HG02759 (cell line): ENCODE measurements around the gene CYP2C9.
A peak's percentile ranks its signal among the peaks of the same experiment; 100 is the strongest.
"Not testable (repeated sequence)": the region's sequence is repeated elsewhere in the genome, so short reads cannot be mapped to it uniquely, and the experiment has no call there.

Source experiments
- ATAC-seq: cut with Tn5 transposase; IDR thresholded peaks from one replicate; pipeline ENCODE4 v1.9.1; 2021; ENCODE audit warnings: mild to moderate bottlenecking, moderate library complexity; ENCODE audit not compliant: unreplicated experiment

The CYP2C9 gene

DNA sequence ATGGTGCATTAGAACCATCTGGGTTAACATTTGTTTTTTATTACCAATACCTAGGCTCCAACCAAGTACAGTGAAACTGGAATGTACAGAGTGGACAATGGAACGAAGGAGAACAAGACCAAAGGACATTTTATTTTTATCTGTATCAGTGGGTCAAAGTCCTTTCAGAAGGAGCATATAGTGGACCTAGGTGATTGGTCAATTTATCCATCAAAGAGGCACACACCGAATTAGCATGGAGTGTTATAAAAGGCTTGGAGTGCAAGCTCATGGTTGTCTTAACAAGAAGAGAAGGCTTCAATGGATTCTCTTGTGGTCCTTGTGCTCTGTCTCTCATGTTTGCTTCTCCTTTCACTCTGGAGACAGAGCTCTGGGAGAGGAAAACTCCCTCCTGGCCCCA lies at the start of gene CYP2C9:
Gene CYP2C9, plus strand, starts transcription at position 276 of the 400 bp plus-strand sequence. Its CDS starts 25 bp downstream, at position 301.
- ATAC-seq: no peak

DNA sequence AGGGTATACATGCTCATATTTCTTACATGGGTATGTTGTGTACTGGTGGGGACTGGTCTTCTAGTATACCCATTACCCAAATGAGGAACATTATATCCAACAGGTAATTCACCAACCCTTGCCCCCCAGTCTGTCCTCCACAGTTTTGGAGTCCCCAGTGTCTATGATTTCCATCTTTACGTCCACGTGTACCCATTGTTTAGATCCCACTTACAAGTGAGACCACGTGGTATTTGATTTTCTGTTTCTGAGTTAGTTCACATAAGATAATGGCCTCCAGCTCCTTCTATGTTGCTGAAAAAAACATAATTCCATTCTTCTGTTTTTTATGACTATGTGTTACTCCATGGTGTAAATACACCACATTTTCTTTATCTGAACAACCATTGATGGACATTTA lies 49.3 kb upstream of the CYP2C9 start:
- no peak for ATAC-seq

DNA sequence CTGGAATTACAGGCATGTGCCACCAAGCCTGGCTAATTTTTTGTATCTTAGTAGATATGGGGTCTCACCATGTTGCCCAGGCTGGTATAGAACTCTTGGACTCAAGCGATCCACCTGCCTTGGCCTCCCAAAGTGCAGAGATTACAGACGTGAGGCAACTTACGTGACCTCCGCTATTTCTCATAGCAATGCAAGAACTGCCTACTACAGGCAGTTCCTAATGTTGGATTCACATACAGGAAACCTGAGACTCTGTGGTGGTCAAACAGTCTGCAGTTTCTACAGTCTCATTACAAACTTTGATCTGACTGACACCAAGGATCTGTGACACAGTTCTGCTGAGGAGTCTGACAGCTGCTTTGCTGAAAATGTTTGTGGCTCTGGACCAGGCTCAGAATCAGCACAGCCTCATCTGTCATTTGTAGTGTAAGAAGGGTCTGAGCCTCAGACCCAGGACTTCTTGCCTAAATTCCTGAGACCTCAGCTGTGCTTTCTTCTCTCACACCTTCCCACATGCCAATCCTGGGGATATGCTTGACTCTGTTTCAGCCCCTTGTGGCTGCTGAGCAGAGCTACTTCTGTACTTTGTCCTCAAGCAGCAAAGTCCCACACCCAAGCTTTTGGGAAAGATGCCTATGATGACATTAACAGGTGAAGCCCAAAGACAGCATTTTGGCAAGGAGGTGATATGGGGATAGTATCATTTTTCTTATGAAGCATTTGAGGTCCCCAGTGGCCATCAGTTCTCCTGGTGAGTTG lies 48.0 kb upstream of the CYP2C9 start:
- no peak for ATAC-seq

DNA sequence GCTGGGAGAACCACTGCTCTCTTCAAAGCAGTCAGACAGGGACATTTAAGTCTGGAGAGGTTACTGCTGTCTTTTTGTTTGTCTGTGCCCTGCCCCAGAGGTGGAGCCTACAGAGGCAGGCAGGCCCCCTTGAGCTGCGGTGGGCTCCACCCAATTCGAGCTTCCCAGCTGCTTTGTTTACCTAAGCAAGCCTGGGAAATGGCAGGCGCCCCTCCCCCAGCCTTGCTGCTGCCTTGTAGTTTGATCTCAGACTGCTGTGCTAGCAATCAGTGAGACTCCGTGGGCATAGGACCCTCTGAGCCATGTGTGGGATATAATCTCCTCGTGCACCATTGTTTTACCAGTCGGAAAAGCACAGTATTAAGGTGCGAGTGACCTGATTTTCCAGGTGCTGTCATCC lies 40.0 kb upstream of the CYP2C9 start:
- not testable (repeated sequence) for ATAC-seq

DNA sequence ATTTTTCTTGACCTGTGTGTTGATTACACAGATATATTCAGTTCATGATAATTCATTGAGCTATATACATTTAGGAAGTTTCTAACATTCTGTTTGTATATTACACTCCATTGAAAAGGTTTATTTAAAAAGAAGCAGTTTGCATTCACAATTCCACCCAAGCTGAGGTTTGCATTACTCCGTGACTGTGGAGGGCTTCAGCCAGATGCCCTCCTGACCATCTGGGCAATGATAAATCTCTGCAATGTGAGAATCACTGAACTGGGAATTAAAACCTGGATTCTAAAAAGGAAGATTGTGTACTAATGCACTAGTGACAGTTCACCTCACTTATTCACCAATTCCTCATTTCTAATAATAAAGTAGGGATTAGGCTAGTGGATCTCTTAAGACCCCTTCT lies 36.4 kb upstream of the CYP2C9 start:
- no peak for ATAC-seq

DNA sequence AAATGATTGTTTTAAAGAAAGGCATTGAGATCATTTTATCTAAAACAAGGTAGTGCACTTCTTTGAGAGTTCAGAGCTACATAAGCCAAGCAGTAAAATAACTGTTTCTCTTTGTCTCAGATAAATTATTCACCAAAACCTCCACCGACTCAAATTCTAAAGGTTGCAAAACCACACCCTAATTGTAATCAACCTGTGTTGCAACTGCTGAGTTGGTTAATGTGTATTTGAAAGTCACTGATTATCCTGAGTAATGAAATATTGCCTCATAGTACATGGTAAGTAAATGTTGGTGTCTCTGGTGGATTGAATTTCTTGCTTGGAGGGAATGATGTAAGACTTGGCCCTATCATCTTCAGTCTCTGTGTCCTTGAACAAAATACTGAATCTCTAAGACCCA lies 35.9 kb upstream of the CYP2C9 start:
- peak; percentile 75 for ATAC-seq

DNA sequence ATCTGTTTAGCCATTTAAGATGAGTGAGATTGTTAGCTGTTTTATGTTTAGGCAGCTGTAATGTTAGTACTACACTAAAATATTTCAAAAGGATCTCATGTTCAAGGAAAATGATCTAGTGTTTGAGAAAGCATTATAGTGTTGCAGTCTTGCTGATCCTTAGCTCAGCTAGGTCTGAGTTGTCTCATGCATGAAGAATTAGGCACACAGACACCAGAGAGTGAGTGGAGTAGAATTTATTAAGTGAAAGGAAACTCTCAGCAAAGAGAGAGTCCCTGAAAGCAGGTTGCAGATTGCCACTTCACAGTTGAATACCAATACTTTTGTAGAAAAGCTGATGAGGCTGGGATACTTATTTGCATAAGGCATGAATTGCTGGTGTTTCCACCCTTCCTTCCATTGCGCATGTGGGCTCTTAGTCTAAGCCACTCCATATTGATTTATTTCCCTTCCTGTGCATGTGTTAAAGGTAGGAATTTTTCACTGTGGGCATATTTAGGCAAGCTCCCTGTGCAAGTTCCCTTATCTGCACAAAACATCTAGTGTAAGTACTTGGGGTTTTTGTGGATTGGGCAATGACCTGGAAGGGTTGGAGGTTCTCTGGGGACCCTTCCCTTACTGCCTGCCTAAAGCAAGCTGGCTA lies 33.8 kb upstream of the CYP2C9 start:
- ATAC-seq: not testable (repeated sequence)

DNA sequence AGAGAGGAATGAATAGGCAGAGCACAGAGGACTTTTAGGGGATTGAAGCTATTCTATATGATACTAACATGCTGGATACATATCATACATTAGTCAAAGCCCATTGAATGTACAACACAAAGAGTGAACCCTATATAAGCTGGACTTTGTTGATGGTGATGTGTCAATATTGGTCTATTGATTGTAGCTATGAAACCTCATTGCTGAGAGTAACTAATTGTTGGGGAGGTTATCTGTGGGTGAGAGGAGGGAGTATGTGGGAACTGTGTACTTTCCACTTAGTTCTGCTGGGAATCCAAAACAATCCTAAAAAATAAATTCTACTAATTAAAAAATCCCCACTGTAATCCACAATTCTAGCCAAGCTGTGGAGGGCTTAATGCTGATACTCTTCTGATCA lies 22.0 kb upstream of the CYP2C9 start:
- ATAC-seq: no peak

DNA sequence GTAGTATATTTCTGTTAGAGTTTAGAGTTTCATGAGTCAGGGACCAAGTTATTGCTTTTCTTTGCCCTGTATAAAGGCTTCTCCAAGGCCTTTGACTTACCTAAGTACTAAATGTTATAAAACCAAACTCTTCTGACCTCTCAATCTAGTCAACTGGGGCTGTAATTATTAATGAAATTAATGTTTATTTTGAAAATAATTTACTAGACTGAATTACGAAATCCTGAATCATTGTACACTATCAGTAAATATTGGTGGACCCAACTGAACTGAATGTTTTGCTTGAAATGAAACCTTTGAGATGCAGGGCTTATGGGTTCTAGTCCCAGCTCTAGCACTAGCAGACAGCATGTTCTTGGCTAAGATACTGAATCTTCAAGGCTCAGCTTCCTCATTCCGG lies 1.7 kb upstream of the CYP2C9 start:
- ATAC-seq: no peak

DNA sequence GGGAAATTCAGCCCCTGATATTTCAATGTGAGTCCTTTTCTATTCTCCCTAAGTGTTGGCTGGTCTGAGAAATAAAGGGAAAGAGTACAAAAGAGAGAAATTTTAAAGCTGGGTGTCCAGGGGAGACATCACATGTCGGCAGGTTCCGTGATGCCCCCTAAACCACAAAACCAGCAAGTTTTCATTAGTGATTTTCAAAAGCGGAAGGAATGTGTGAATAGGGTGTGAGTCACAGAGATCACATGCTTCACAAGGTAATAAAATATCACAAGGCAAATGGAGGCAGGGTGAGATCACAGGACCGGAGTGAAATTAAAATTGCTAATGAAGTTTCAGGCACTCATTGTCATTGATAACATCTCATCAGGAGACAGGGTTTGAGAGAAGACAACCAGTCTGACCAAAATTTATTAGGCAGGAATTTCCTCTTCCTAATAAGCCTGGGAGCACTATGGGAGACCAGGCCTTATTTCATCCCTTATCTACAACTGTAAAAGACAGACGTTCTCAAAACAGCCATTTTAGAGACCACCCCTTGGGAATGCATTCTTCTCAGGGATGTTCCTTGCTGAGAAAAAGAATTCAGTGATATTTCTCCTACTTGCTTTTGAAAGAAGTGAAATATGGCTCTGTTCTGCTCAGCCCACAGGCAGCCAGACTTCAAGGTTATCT lies 5.1 kb downstream of the CYP2C9 start:
- not testable (repeated sequence) for ATAC-seq

DNA sequence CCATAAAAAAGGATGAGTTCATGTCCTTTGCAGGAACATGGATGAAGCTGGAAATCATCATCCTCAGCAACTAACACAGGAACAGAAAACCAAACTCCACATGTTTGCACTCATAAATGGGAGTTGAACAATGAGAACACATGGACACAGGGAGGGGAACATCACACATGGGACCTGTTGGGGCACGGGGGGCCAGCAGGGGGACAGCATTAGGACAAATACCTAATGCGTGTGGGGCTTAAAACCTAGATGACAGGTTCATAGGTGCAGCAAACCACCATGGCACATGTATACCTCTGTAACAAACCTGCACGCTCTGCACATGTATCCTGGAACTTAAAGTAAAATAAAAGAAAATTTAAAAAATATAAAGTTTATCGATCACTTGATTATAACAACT lies 7.7 kb downstream of the CYP2C9 start:
- ATAC-seq: not testable (repeated sequence)

DNA sequence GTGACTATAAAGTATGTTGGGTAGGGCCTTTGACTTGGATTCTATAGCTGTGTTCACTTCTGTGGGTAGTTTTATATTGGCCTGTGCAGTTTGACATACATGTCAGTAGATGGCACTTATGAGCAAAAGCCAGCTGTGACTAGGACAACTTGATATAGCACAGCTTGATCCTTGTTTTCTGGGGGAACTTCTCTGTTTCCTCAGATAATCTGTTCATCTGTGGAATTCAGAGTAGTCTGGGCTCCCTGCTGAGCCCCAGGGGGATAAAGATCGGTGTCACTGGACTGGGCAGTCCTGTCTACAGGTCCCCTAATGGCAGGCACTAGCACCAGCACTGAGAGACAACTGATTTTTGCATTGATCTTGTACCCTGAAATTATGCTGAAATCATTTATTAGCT lies 25.4 kb downstream of the CYP2C9 start:
- peak; percentile 53 for ATAC-seq

DNA sequence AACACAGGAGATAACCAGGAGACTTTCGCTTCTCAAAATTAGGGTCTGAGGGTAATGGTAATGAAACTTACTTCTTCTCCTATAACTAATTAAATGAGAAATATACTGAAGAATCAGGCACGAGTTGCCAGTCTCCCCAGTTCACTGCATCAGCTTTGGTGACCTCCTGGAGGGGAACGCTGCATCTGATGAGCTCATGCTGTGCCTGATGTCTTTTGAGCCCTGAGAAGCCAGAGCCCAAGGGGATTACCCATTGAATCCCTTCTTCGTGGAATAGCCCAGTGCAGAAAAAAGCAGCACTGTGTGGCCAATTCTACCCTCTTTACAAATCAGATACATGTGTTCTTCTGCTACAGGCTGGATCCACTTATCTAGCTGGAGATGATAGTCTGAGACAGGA lies 45.1 kb downstream of the CYP2C9 start:
- ATAC-seq: no peak

DNA sequence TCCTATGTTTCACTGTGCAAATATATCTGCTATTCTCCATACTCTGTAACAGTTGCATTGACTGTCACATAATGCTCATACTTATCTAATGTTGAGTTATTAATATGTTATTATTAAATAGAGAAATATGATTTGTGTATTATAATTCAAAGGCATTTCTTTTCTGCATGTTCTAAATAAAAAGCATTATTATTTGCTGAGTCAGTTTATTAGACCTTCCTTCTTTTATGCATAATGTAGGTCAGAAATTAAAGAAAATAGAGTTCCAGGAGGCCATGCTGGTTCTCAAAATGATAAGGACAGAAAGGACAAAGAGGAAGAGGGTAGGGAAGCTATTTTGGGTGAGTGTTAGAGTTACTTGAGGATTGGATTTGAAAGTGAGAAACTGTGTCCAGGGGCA lies 50.7 kb downstream of the CYP2C9 start:
- ATAC-seq: no peak

DNA sequence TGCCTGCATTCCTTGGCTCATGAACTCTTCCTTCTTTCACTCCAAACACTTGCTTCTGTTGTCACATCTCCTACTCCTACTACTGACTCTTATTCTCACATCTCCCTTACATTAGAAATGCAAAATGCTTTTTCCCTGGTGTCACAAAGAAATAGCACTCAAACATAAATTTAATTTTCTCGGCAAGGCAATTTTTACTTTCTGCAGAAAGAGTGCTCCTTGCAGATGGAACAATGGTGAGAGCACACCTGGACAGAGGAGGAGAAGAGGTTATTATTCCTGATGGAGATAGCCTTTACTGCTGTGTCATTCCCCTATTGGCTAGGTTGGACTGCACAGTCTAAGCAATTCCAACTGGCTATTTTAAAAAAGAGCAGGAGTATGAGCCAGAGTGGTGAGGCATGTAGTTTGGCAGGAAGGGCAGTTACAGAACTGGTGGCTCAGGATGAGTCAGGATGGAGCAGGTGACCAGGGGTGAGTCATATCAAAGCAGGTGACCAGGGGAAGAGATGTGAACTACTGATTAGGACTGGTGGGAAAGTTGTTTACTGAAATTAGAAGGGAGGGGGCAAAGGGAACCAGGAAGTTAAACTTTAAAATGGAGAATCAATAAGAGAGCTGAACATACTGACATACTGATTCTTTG lies 52.9 kb downstream of the CYP2C9 start:
- no peak for ATAC-seq

DNA sequence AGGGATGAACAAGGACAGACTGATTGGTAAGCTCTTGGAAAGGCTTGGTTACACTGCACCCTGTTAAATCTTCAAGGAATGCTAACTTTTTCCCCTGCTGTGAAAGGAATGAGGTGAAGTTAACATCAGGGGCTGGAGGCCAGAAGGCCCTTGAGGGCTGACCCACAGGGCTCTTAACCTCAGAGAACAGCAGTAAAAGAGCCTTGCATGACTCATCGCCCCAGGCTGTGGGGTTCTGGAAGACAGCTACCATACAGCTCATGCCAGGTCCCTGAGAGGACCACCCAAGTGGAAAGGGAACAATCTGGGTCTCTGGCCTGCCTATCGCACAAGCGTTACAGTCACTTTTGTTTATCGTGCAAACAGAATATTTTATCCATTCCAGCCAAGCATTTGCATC lies 54.4 kb downstream of the CYP2C9 start:
- no peak for ATAC-seq

DNA sequence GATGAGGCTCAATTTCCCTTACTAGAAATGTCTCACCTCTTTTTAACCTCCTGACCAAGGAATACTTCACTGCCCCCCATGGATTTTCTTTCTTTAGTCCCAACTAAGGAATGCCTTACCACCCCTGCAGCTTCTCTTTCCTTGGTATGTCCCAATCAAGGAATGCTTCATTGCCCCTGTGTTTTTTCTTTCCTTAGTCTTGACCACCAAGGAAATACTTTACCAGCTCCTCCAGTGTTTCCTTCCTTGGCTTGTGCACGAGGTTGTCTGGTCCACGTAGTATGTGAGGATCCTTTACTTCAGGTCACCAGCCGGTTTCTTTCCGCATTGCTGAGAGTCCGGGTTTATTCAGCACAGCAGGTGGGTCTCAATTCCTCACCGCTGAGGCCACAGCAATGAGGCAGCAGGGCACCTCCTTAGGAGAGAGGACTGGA lies 59.3 kb downstream of the CYP2C9 start:
- no peak for ATAC-seq

DNA sequence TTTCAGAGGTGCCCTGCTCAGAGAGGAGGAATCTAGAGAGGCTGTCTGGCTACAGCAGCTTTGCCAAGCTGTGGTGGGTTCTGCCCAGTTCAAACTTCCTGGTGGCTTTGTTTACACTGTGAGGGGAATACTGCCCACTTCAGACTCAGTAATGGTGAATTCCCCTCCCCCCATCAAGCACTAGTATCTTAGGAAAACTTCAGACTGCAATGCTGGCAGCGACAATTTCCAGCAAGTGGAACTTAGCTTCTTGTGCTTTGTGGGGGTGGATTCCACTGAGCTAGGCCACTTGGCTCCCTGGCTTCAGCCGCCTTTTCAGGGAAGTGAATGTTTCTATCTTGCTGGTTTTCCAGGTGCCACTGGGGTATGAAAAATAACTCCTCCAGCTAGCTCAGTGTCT lies 88.0 kb downstream of the CYP2C9 start:
- no peak for ATAC-seq

DNA sequence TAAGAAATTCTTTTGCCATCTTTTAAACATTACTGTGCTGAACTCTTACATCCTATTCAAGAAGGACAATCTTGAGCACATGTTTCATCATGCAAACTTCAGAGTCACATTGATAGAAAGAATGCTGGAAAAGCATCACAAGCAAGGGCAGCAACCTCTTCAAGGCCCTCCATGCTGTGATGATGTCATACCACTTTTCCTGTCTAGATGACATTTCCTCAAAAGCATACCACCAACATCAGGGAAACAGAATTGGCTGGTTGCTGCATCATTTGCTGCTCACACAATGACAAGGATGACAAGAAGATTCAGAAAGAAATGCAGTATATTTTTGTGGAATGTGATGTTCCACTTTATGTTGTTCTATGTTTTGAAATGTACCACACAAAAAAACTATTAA lies 93.2 kb downstream of the CYP2C9 start:
- no peak for ATAC-seq

DNA sequence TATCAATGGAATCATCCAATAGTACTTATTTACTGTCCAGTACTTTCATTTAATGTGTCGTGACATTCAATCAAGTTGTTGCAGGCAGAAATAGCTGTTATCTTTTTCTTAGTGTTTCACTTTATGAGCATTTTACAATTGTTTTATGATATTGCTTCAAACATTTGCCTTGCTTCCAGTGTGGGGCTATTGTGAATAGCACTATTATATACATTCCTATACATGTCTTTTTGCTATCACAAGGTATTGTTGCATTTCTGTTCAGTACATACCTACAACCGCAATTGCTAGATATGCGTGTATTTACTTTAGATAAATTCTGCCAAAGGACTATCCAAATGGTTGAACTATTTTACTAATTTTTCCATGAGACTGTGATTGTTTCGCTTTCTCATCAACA lies 95.9 kb downstream of the CYP2C9 start:
- no peak for ATAC-seq
